ENCODE measurements around the gene PNPLA8.

The PNPLA8 gene

DNA sequence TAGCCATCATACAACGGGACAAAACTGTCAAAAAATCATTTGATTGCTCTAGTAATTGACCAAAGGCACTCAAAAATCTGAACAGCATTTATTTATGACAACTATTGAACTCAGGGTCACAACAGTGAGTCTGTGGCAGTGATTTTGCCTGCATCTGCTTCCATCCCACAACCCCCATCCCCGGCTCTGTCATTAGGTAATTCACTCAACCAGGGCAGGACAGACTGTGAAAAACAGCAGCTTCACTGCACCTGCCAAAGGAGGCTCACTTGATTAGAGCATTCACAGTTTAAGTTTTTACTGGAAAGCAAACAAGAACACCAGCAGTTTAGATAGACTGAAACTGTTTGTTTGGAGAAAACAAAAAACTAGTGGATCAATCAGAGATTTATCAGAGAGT is 91.9 kb downstream of the PNPLA8 start:
- DNase-seq: no peak

DNA sequence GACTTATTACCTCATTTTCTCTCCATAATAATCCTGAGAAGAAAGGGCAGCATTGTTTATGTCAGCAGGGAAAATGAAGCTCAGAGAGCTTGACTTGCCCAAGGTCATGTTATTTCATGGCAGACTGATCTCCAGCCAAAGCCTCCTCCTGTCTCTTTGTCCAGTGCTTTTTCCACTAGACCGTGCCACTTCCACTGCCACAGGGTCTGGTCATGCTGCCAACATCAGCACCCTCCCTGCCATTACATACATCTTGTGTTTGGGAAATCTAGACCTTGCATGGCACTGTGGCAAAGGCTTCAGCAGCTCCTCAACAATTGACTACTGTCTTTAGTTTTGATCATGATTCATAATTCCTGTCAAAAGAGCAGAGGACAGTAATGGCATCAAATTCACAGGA is 94.8 kb downstream of the PNPLA8 start:
- no peak for DNase-seq

DNA sequence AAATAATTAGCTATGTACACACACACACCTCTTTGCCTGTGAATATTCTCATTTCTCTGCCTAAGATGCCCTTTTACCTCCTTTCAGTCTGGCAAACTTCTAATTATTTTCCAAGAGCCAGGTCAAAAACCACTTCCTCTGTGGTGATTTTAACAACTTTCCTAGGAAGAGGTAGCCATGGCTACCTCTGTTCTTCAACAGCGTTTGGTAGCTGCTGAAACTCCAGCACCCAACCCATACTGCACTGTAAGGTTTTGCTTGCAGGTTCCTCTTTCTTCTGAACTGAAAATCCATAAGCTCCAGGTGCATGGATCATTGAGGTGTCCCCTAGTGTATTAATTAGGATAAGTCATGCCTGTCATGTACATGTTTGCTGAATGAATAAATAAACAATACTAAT is 95.3 kb downstream of the PNPLA8 start:
- no peak for DNase-seq

GRCh38 chr7:108427766-108428165 is 98.2 kb downstream of the PNPLA8 start:
- no peak for DNase-seq

DNA sequence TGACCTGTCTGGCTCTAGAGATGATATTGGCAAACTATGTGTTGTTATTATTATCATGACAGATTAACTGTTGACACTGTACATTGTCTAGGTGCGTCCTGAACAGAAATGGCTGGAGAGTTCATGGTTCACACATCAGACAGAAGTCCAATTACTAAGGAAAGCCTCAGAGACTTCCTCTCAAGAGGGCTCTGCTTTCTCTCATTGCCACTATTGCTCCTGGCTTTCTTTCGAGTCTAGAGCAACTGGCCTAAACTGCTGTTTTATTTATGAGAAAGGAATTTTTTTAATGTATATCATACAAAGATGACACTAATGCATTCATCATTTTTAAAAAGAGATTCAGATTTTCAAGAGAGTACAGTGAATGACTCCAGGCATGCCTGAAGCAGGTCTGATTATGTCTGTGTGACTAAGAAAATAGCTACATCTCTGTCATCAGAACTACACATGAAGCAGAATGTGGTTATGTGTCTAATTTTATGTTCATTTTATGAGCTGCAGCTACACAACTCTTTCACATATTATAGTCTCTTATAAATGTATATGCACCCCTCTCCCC is 100.1 kb downstream of the PNPLA8 start:
- DNase-seq: no peak

GRCh38 chr7:108424013-108424412 is 101.9 kb downstream of the PNPLA8 start:
- DNase-seq: no peak

GRCh38 chr7:108423089-108423989 is 102.6 kb downstream of the PNPLA8 start:
- no peak for DNase-seq

DNA sequence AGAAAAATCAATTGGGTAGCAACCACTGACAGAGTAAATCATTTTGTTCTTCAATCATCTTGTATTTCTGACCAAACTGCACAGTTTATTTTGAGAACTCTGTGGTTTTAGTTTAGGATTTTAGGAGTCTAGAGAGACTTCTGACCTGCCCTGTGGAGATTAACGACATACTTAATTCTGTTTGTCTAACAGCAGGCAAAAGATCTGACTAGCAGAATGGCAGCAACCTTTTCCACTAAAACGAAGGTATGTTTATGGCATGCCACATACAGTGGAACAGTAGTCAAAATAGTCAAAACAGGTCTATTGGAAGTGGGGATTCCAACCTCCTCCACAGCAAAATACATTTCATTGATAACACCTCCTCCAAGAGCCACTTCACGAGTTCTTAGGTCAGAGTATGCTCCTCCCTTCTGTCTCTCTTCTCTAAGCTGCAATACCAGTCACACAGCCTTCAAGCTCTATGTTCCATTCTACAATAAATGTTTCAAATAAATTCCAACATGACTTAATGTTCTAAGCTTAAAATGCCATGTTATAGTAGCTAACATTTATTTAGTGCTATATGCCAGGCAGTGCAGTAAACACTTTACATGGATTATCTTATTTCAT is 104.1 kb downstream of the PNPLA8 start:
- DNase-seq: no peak

Measured in CD4-positive, alpha-beta T cell treated with Interleukin-6 for 4 hours (primary cell).